Peyer's patch (tissue), 4 donors: ENCODE measurements around the gene AGAP1. TPM values are rescaled to one million over a fixed set of nuclear protein-coding genes. Genes with fewer than 3 reads are reported as not detected.

ENCODE experiments used
- DNase-seq, 3 donors: peaks; one replicate each; pipeline ENCODE4 v3.0.0-alpha.2; 2017 to 2019
- H3K27ac ChIP-seq, 4 donors: fragments of 200-600 bp; sonication (generic); one replicate each; pipeline ENCODE4 v1.5.1; 2016 to 2019
- H3K27me3 ChIP-seq, 2 donors: fragments of 200-600 bp; sonication (generic); one replicate each; pipeline ENCODE4 v1.5.1; 2019
- H3K36me3 ChIP-seq, 3 donors: fragments of 200-600 bp; sonication (generic); one replicate each; pipeline ENCODE4 v1.5.1; 2016 to 2019
- H3K4me1 ChIP-seq, 4 donors: fragments of 200-600 bp; sonication (generic); one replicate each; pipeline ENCODE4 v1.5.1; 2016 to 2019
- H3K4me3 ChIP-seq, 4 donors: fragments of 200-600 bp; sonication (generic); 1 replicate in 3 of 4; 2 replicates in 1 of 4; pipeline ENCODE4 v1.5.1; 2016 to 2019; ENCODE audit warnings: mild to moderate bottlenecking in 1 of 4
- H3K9me3 ChIP-seq, 4 donors: fragments of 200-600 bp; sonication (generic); one replicate each; pipeline ENCODE4 v1.5.1; 2016 to 2019; ENCODE audit warnings: mild to moderate bottlenecking in 1 of 4
- CTCF ChIP-seq, 6 experiments: fragments of 450-650 bp in 4 of 6; fragments of 200-600 bp in 2 of 6; sonication (generic) in 1 of 6; IDR thresholded peaks; one replicate each; pipeline ENCODE4 v1.5.1; 2017 to 2019; ENCODE audit warnings: antibody characterized with exemption in 6 of 6, mild to moderate bottlenecking in 3 of 6, moderate library complexity in 1 of 6
- POLR2A ChIP-seq, 2 donors: fragments of 450-650 bp; IDR thresholded peaks; one replicate each; pipeline ENCODE4 v1.5.1; 2017; ENCODE audit warnings: antibody characterized with exemption in 2 of 2, mild to moderate bottlenecking in 2 of 2, moderate library complexity in 2 of 2
- total RNA-seq, 4 donors: library from RNA; depleted of rRNA; stranded (reverse); fragments of >200 nt; gene quantifications; one replicate each; pipeline ENCODE4 v1.1.0, GENCODE V29; 2016

The AGAP1 gene
- total RNA-seq, 4 donors from 2014 or later, result 55.7 to 79.1 (median 66.9) TPM

DNA sequence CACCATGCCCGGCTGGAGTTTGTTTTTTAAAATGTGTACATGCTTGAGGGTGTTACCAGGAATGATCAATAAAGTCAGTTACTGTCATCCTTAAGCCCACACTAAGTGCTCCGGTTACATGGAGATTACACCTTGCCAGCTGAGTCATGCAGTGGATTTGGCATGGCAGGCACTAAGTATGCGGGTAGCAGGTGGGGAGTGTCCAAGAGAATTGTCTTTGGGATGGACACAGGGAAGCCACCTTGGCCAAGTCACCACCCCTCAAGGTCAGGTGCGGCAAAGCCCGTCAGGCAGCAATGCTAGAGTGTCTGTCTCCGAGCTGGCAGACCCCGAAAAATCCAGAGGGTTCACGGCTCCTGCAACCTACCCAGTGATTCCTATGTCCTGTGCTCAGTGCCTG, 619.6 kb downstream of the AGAP1 start:
- no peaks in the 10 kb centered on the region for H3K27me3 ChIP-seq
- no peak overlapping the region for H3K27ac ChIP-seq
- no peak overlapping the region for H3K4me3 ChIP-seq
- DNase-seq, result no peak
- H3K4me1 ChIP-seq, result no peaks in the 10 kb centered on the region
- no peaks in the 10 kb centered on the region for H3K36me3 ChIP-seq
- TF ChIP-seq POLR2A (IDR thresholded peaks at IDR 0.05) (no peak), CTCF (IDR thresholded peaks at IDR 0.05) (no peak)
- H3K9me3 ChIP-seq, result no peaks in the 10 kb centered on the region

GRCh38 chr2:236113948-236114347, 620.1 kb downstream of the AGAP1 start:
- peak in 1 of 3 donors; percentile 6 for DNase-seq
- Histone ChIP-seq H3K27ac (no peak overlapping the region), H3K9me3 (no peaks in the 10 kb centered on the region), H3K4me3 (no peak overlapping the region), H3K4me1 (no peaks in the 10 kb centered on the region), H3K27me3 (no peaks in the 10 kb centered on the region), H3K36me3 (no peaks in the 10 kb centered on the region)
- no peak for TF ChIP-seq CTCF (IDR thresholded peaks at IDR 0.05)
- no peak for TF ChIP-seq POLR2A (IDR thresholded peaks at IDR 0.05)

- Histone ChIP-seq H3K27me3 (no peaks in the 10 kb centered on the region), H3K36me3 (peaks cover 0 to 1% (median 0%) of the 10 kb centered on the region in 3 donors), H3K27ac (no peak overlapping the region), H3K4me3 (no peak overlapping the region), H3K9me3 (no peaks in the 10 kb centered on the region), H3K4me1 (no peaks in the 10 kb centered on the region)
- no peak for TF ChIP-seq POLR2A (IDR thresholded peaks at IDR 0.05)
- no peak for TF ChIP-seq CTCF (IDR thresholded peaks at IDR 0.05)
- DNase-seq, result peak in 1 of 3 donors; percentile 37
These were observed 621.1 kb downstream of the AGAP1 start for GRCh38 chr2:236114959-236115358.

- Histone ChIP-seq H3K4me3 (no peak overlapping the region), H3K9me3 (no peaks in the 10 kb centered on the region), H3K27me3 (no peaks in the 10 kb centered on the region), H3K4me1 (no peaks in the 10 kb centered on the region), H3K27ac (no peak overlapping the region), H3K36me3 (peaks cover 0 to 5% (median 0%) of the 10 kb centered on the region in 3 donors)
- TF ChIP-seq POLR2A (IDR thresholded peaks at IDR 0.05), result no peak
- DNase-seq, result no peak
These were observed 623.6 kb downstream of the AGAP1 start for GRCh38 chr2:236117401-236117800.

- DNase-seq, result no peak
- Histone ChIP-seq H3K9me3 (no peaks in the 10 kb centered on the region), H3K27ac (no peak overlapping the region), H3K36me3 (peaks cover 0 to 5% (median 0%) of the 10 kb centered on the region in 3 donors), H3K4me3 (no peak overlapping the region), H3K4me1 (no peaks in the 10 kb centered on the region), H3K27me3 (no peaks in the 10 kb centered on the region)
- TF ChIP-seq POLR2A (IDR thresholded peaks at IDR 0.05) (no peak), CTCF (IDR thresholded peaks at IDR 0.05) (no peak)
These were observed 624.0 kb downstream of the AGAP1 start for GRCh38 chr2:236117861-236118269.

DNA sequence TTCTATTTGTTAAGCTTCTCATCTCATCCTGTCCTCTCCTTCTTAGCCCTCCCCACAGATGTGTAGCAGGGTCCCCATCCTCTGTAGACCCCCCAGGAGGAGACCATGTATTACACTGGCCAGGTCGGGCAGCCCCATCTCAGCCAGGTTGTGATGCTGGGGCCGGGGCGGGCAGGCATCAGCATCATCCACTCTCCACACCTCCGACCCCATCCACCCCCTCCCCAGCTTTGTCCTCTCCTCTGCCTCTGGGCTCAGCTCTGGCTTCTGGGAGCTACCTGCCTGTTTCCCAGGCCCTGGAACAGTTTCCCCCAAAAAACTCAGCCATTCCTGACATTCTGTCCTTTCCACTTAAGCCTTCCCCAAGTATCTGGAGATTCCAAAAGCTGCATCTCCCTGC, 625.2 kb downstream of the AGAP1 start:
- H3K4me3 ChIP-seq, result no peak overlapping the region
- no peaks in the 10 kb centered on the region for H3K27me3 ChIP-seq
- no peaks in the 10 kb centered on the region for H3K4me1 ChIP-seq
- H3K9me3 ChIP-seq, result no peaks in the 10 kb centered on the region
- no peak for DNase-seq
- TF ChIP-seq CTCF (IDR thresholded peaks at IDR 0.05) (no peak), POLR2A (IDR thresholded peaks at IDR 0.05) (no peak)
- no peak overlapping the region for H3K27ac ChIP-seq
- peaks cover 0 to 10% (median 0%) of the 10 kb centered on the region in 3 donors for H3K36me3 ChIP-seq
